KMS-11 (cell line): ENCODE data around the gene ZGLP1.

Experiments used
- H2AFZ ChIP-seq: fragments of 200-600 bp; sonication (generic); 2 replicates; pipeline ENCODE4 v1.6.1; 2016; ENCODE audit warnings: antibody characterized with exemption, mixed run types, low read depth
- H3K27ac ChIP-seq: fragments of 200-600 bp; sonication (generic); 2 replicates; pipeline ENCODE4 v1.6.1; 2016; ENCODE audit warnings: mild to moderate bottlenecking, mixed run types
- H3K27me3 ChIP-seq: fragments of 200-600 bp; sonication (generic); 2 replicates; pipeline ENCODE4 v1.6.1; 2017; ENCODE audit warnings: mild to moderate bottlenecking, low read depth, mixed run types, moderate library complexity; ENCODE audit not compliant: insufficient read depth
- H3K36me3 ChIP-seq: fragments of 200-600 bp; sonication (generic); 2 replicates; pipeline ENCODE4 v1.6.1; 2017; ENCODE audit warnings: mild to moderate bottlenecking, mixed run types; ENCODE audit not compliant: insufficient read depth
- H3K4me1 ChIP-seq: fragments of 200-600 bp; sonication (generic); 2 replicates; pipeline ENCODE4 v1.6.1; 2016; ENCODE audit warnings: mild to moderate bottlenecking, low read depth, mixed run types; ENCODE audit not compliant: poor library complexity, severe bottlenecking
- H3K4me2 ChIP-seq: fragments of 200-600 bp; sonication (generic); 2 replicates; pipeline ENCODE4 v1.7.0; 2016; ENCODE audit warnings: mild to moderate bottlenecking, mixed run types
- H3K4me3 ChIP-seq: fragments of 200-600 bp; sonication (generic); IDR thresholded peaks from 2 replicates; pipeline ENCODE4 v1.6.1; 2017; ENCODE audit warnings: low read depth, low read length, mixed read lengths; ENCODE audit not compliant: insufficient read depth
- H3K79me2 ChIP-seq: fragments of 200-600 bp; sonication (generic); 2 replicates; pipeline ENCODE4 v1.6.1; 2016; ENCODE audit warnings: low read depth, mixed run types; ENCODE audit not compliant: insufficient read depth
- H3K9ac ChIP-seq: fragments of 200-600 bp; sonication (generic); 2 replicates; pipeline ENCODE4 v1.6.1; 2016; ENCODE audit warnings: mild to moderate bottlenecking, mixed run types
- H4K20me1 ChIP-seq: fragments of 200-600 bp; sonication (generic); 2 replicates; pipeline ENCODE4 v1.6.1; 2016; ENCODE audit warnings: mild to moderate bottlenecking, mixed run types; ENCODE audit not compliant: insufficient read depth
- CTCF ChIP-seq: fragments of 200-600 bp; sonication (generic); conservative IDR thresholded peaks from 2 replicates; pipeline ENCODE4 v1.6.1; 2017; ENCODE audit warnings: low read depth, mild to moderate bottlenecking, antibody characterized with exemption, low read length, moderate library complexity, mixed read lengths

The ZGLP1 gene

GRCh38 chr19:10346509-10346908 lies 36.9 kb upstream of the ZGLP1 start:
- H3K27ac ChIP-seq: no peak overlapping the region
- TF ChIP-seq CTCF: no peak
- no peak overlapping the region for H3K9ac ChIP-seq
- H2AFZ ChIP-seq: no peak overlapping the region
- no peaks in the 10 kb centered on the region for H3K27me3 ChIP-seq
- no peaks in the 10 kb centered on the region for H3K79me2 ChIP-seq
- no peaks in the 10 kb centered on the region for H4K20me1 ChIP-seq
- no peak overlapping the region for H3K4me3 ChIP-seq
- no peak overlapping the region for H3K4me2 ChIP-seq
- no peaks in the 10 kb centered on the region for H3K4me1 ChIP-seq
- no peaks in the 10 kb centered on the region for H3K36me3 ChIP-seq

- no peak overlapping the region for H3K4me3 ChIP-seq
- H3K4me2 ChIP-seq: no peak overlapping the region
- no peak overlapping the region for H3K9ac ChIP-seq
- H2AFZ ChIP-seq: no peak overlapping the region
- no peaks in the 10 kb centered on the region for H3K79me2 ChIP-seq
- no peaks in the 10 kb centered on the region for H3K4me1 ChIP-seq
- no peaks in the 10 kb centered on the region for H3K36me3 ChIP-seq
- H4K20me1 ChIP-seq: no peaks in the 10 kb centered on the region
- H3K27me3 ChIP-seq: no peaks in the 10 kb centered on the region
- no peak for TF ChIP-seq CTCF
- no peak overlapping the region for H3K27ac ChIP-seq
These were observed 35.2 kb upstream of the ZGLP1 start for GRCh38 chr19:10344780-10345179.

GRCh38 chr19:10343495-10343894 lies 33.9 kb upstream of the ZGLP1 start:
- Histone ChIP-seq H3K4me1 (no peaks in the 10 kb centered on the region), H3K36me3 (no peaks in the 10 kb centered on the region), H3K27me3 (no peaks in the 10 kb centered on the region), H3K4me2 (no peak overlapping the region), H3K79me2 (no peaks in the 10 kb centered on the region), H3K9ac (no peak overlapping the region), H4K20me1 (no peaks in the 10 kb centered on the region), H3K27ac (no peak overlapping the region), H3K4me3 (no peak overlapping the region), H2AFZ (no peak overlapping the region)
- TF ChIP-seq CTCF: no peak

- Histone ChIP-seq H3K9ac (no peak overlapping the region), H3K27ac (no peak overlapping the region), H3K4me3 (no peak overlapping the region), H3K4me1 (no peaks in the 10 kb centered on the region), H2AFZ (no peak overlapping the region), H3K36me3 (no peaks in the 10 kb centered on the region), H3K4me2 (no peak overlapping the region), H3K79me2 (no peaks in the 10 kb centered on the region), H3K27me3 (no peaks in the 10 kb centered on the region), H4K20me1 (no peaks in the 10 kb centered on the region)
- no peak for TF ChIP-seq CTCF
These were observed 30.4 kb upstream of the ZGLP1 start for GRCh38 chr19:10339977-10340376.
